ENCODE data around the gene GADD45G.

The GADD45G gene

GRCh38 chr9:89633920-89634319 is 29.1 kb downstream of the GADD45G start:
- no peak overlapping the region for H3K9ac ChIP-seq (ENCODE audit: low read depth, low read length)
- no peaks in the 10 kb centered on the region for H3K36me3 ChIP-seq (ENCODE audit: control insufficient read depth, insufficient read depth, low read length)
- H3K9me3 ChIP-seq (ENCODE audit: control insufficient read depth, insufficient read depth, low read length): no peaks in the 10 kb centered on the region
- no peak overlapping the region for H3K4me3 ChIP-seq (ENCODE audit: low read depth, low read length)
- no peak overlapping the region for H3K27ac ChIP-seq (ENCODE audit: low read depth, low read length)
- H3K27me3 ChIP-seq (ENCODE audit: control insufficient read depth, insufficient read depth, low read length): no peaks in the 10 kb centered on the region
- no peaks in the 10 kb centered on the region for H3K4me1 ChIP-seq (ENCODE audit: control insufficient read depth, insufficient read depth, low read length)

- H3K36me3 ChIP-seq (ENCODE audit: control insufficient read depth, insufficient read depth, low read length): no peaks in the 10 kb centered on the region
- no peaks in the 10 kb centered on the region for H3K27me3 ChIP-seq (ENCODE audit: control insufficient read depth, insufficient read depth, low read length)
- no peak overlapping the region for H3K9ac ChIP-seq (ENCODE audit: low read depth, low read length)
- H3K4me1 ChIP-seq (ENCODE audit: control insufficient read depth, insufficient read depth, low read length): no peaks in the 10 kb centered on the region
- no peaks in the 10 kb centered on the region for H3K9me3 ChIP-seq (ENCODE audit: control insufficient read depth, insufficient read depth, low read length)
- no peak overlapping the region for H3K27ac ChIP-seq (ENCODE audit: low read depth, low read length)
- H3K4me3 ChIP-seq (ENCODE audit: low read depth, low read length): no peak overlapping the region
Measured at GRCh38 chr9:89634995-89635742, 30.4 kb downstream of the GADD45G start.

- no peak overlapping the region for H3K9ac ChIP-seq (ENCODE audit: low read depth, low read length)
- H3K9me3 ChIP-seq (ENCODE audit: control insufficient read depth, insufficient read depth, low read length): no peaks in the 10 kb centered on the region
- no peaks in the 10 kb centered on the region for H3K36me3 ChIP-seq (ENCODE audit: control insufficient read depth, insufficient read depth, low read length)
- H3K27me3 ChIP-seq (ENCODE audit: control insufficient read depth, insufficient read depth, low read length): no peaks in the 10 kb centered on the region
- no peak overlapping the region for H3K4me3 ChIP-seq (ENCODE audit: low read depth, low read length)
- H3K4me1 ChIP-seq (ENCODE audit: control insufficient read depth, insufficient read depth, low read length): no peaks in the 10 kb centered on the region
- no peak overlapping the region for H3K27ac ChIP-seq (ENCODE audit: low read depth, low read length)
Measured at GRCh38 chr9:89635816-89636215, 31.0 kb downstream of the GADD45G start.

GRCh38 chr9:89637787-89638186 is 33.0 kb downstream of the GADD45G start:
- H3K4me1 ChIP-seq (ENCODE audit: control insufficient read depth, insufficient read depth, low read length): no peaks in the 10 kb centered on the region
- no peaks in the 10 kb centered on the region for H3K9me3 ChIP-seq (ENCODE audit: control insufficient read depth, insufficient read depth, low read length)
- H3K27me3 ChIP-seq (ENCODE audit: control insufficient read depth, insufficient read depth, low read length): no peaks in the 10 kb centered on the region

GRCh38 chr9:89638359-89638758 is 33.5 kb downstream of the GADD45G start:
- no peaks in the 10 kb centered on the region for H3K36me3 ChIP-seq (ENCODE audit: control insufficient read depth, insufficient read depth, low read length)
- H3K4me3 ChIP-seq (ENCODE audit: low read depth, low read length): no peak overlapping the region
- H3K27me3 ChIP-seq (ENCODE audit: control insufficient read depth, insufficient read depth, low read length): no peaks in the 10 kb centered on the region
- H3K4me1 ChIP-seq (ENCODE audit: control insufficient read depth, insufficient read depth, low read length): no peaks in the 10 kb centered on the region
- H3K27ac ChIP-seq (ENCODE audit: low read depth, low read length): no peak overlapping the region
- no peaks in the 10 kb centered on the region for H3K9me3 ChIP-seq (ENCODE audit: control insufficient read depth, insufficient read depth, low read length)
- H3K9ac ChIP-seq (ENCODE audit: low read depth, low read length): no peak overlapping the region

More at GRCh38 chr9:89637787-89638186, 33.0 kb downstream of the GADD45G start:
- Histone ChIP-seq H3K27ac (ENCODE audit: low read depth, low read length) (no peak overlapping the region), H3K4me3 (ENCODE audit: low read depth, low read length) (no peak overlapping the region), H3K36me3 (ENCODE audit: control insufficient read depth, insufficient read depth, low read length) (no peaks in the 10 kb centered on the region), H3K9ac (ENCODE audit: low read depth, low read length) (no peak overlapping the region)

- Histone ChIP-seq H3K27ac (ENCODE audit: low read depth, low read length) (no peak overlapping the region), H3K27me3 (ENCODE audit: control insufficient read depth, insufficient read depth, low read length) (no peaks in the 10 kb centered on the region), H3K36me3 (ENCODE audit: control insufficient read depth, insufficient read depth, low read length) (no peaks in the 10 kb centered on the region)
Measured at GRCh38 chr9:89638893-89639292, 34.1 kb downstream of the GADD45G start.

GRCh38 chr9:89639367-89639795 is 34.6 kb downstream of the GADD45G start:
- no peaks in the 10 kb centered on the region for H3K4me1 ChIP-seq (ENCODE audit: control insufficient read depth, insufficient read depth, low read length)
- H3K27me3 ChIP-seq (ENCODE audit: control insufficient read depth, insufficient read depth, low read length): no peaks in the 10 kb centered on the region
- no peaks in the 10 kb centered on the region for H3K9me3 ChIP-seq (ENCODE audit: control insufficient read depth, insufficient read depth, low read length)
- no peak overlapping the region for H3K27ac ChIP-seq (ENCODE audit: low read depth, low read length)
- H3K36me3 ChIP-seq (ENCODE audit: control insufficient read depth, insufficient read depth, low read length): no peaks in the 10 kb centered on the region
- H3K4me3 ChIP-seq (ENCODE audit: low read depth, low read length): no peak overlapping the region
- H3K9ac ChIP-seq (ENCODE audit: low read depth, low read length): no peak overlapping the region

More at GRCh38 chr9:89638893-89639292, 34.1 kb downstream of the GADD45G start:
- Histone ChIP-seq H3K4me1 (ENCODE audit: control insufficient read depth, insufficient read depth, low read length) (no peaks in the 10 kb centered on the region), H3K9me3 (ENCODE audit: control insufficient read depth, insufficient read depth, low read length) (no peaks in the 10 kb centered on the region), H3K4me3 (ENCODE audit: low read depth, low read length) (no peak overlapping the region), H3K9ac (ENCODE audit: low read depth, low read length) (no peak overlapping the region)

GRCh38 chr9:89639961-89640360 is 35.1 kb downstream of the GADD45G start:
- no peaks in the 10 kb centered on the region for H3K4me1 ChIP-seq (ENCODE audit: control insufficient read depth, insufficient read depth, low read length)
- H3K9ac ChIP-seq (ENCODE audit: low read depth, low read length): no peak overlapping the region
- H3K27me3 ChIP-seq (ENCODE audit: control insufficient read depth, insufficient read depth, low read length): no peaks in the 10 kb centered on the region
- no peak overlapping the region for H3K4me3 ChIP-seq (ENCODE audit: low read depth, low read length)
- no peak overlapping the region for H3K27ac ChIP-seq (ENCODE audit: low read depth, low read length)
- no peaks in the 10 kb centered on the region for H3K36me3 ChIP-seq (ENCODE audit: control insufficient read depth, insufficient read depth, low read length)
- no peaks in the 10 kb centered on the region for H3K9me3 ChIP-seq (ENCODE audit: control insufficient read depth, insufficient read depth, low read length)

GRCh38 chr9:89640361-89640760 is 35.5 kb downstream of the GADD45G start:
- Histone ChIP-seq H3K9me3 (ENCODE audit: control insufficient read depth, insufficient read depth, low read length) (no peaks in the 10 kb centered on the region), H3K4me3 (ENCODE audit: low read depth, low read length) (no peak overlapping the region), H3K27me3 (ENCODE audit: control insufficient read depth, insufficient read depth, low read length) (no peaks in the 10 kb centered on the region), H3K4me1 (ENCODE audit: control insufficient read depth, insufficient read depth, low read length) (no peaks in the 10 kb centered on the region), H3K36me3 (ENCODE audit: control insufficient read depth, insufficient read depth, low read length) (no peaks in the 10 kb centered on the region), H3K27ac (ENCODE audit: low read depth, low read length) (no peak overlapping the region), H3K9ac (ENCODE audit: low read depth, low read length) (no peak overlapping the region)

- H3K9me3 ChIP-seq (ENCODE audit: control insufficient read depth, insufficient read depth, low read length): no peaks in the 10 kb centered on the region
- no peak overlapping the region for H3K27ac ChIP-seq (ENCODE audit: low read depth, low read length)
- H3K4me3 ChIP-seq (ENCODE audit: low read depth, low read length): no peak overlapping the region
- no peaks in the 10 kb centered on the region for H3K4me1 ChIP-seq (ENCODE audit: control insufficient read depth, insufficient read depth, low read length)
- H3K36me3 ChIP-seq (ENCODE audit: control insufficient read depth, insufficient read depth, low read length): no peaks in the 10 kb centered on the region
- H3K9ac ChIP-seq (ENCODE audit: low read depth, low read length): no peak overlapping the region
- no peaks in the 10 kb centered on the region for H3K27me3 ChIP-seq (ENCODE audit: control insufficient read depth, insufficient read depth, low read length)
Measured at GRCh38 chr9:89640801-89641200, 36.0 kb downstream of the GADD45G start.

GRCh38 chr9:89641980-89642379 is 37.2 kb downstream of the GADD45G start:
- Histone ChIP-seq H3K9ac (ENCODE audit: low read depth, low read length) (no peak overlapping the region), H3K4me1 (ENCODE audit: control insufficient read depth, insufficient read depth, low read length) (no peaks in the 10 kb centered on the region), H3K9me3 (ENCODE audit: control insufficient read depth, insufficient read depth, low read length) (no peaks in the 10 kb centered on the region), H3K27ac (ENCODE audit: low read depth, low read length) (no peak overlapping the region), H3K27me3 (ENCODE audit: control insufficient read depth, insufficient read depth, low read length) (no peaks in the 10 kb centered on the region), H3K4me3 (ENCODE audit: low read depth, low read length) (no peak overlapping the region), H3K36me3 (ENCODE audit: control insufficient read depth, insufficient read depth, low read length) (no peaks in the 10 kb centered on the region)

All from HUES48 (cell line).